ENCODE measurements around the gene ANKFN1.

Gene ANKFN1

DNA sequence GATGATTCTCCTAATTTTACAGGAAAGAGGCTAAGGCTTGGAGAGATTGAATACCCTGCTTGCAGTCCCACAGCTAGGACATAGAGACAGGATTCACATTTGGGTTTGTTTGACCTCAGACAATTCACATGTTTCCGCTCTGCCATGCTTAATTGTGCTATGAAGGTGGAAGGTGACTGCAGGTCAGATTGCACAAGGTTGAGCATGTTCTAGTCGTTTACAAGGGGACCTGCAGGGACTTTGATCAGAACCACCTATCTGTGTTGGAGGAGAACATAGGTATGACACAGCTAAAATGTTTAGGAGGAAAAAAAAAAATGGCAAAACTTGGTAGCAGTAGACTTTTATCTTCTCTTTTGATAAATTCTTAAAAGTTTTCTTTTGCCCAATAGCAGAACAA, 4.9 kb upstream of the ANKFN1 start:
- Histone ChIP-seq H3K4me1 (ENCODE audit: low read depth, poor library complexity, severe bottlenecking) (no peaks in the 10 kb centered on the region), H2AFZ (ENCODE audit: low read depth) (no peak overlapping the region), H3K79me2 (ENCODE audit: insufficient read depth, low read depth) (no peaks in the 10 kb centered on the region), H3K27me3 (ENCODE audit: insufficient read depth, low read depth) (no peaks in the 10 kb centered on the region), H3K27ac (no peak overlapping the region), H3K36me3 (ENCODE audit: insufficient read depth) (no peaks in the 10 kb centered on the region), H3K4me3 (IDR thresholded peaks at IDR 0.05; ENCODE audit: insufficient read depth, low read depth, low read length) (no peak overlapping the region), H4K20me1 (ENCODE audit: insufficient read depth) (no peaks in the 10 kb centered on the region), H3K4me2 (no peak overlapping the region), H3K9ac (no peak overlapping the region)
- TF ChIP-seq CTCF (conservative IDR thresholded peaks at IDR 0.05; ENCODE audit: low read depth, low read length), result no peak

- no peaks in the 10 kb centered on the region for H3K4me1 ChIP-seq (ENCODE audit: low read depth, poor library complexity, severe bottlenecking)
- no peak overlapping the region for H3K4me2 ChIP-seq
- H3K79me2 ChIP-seq (ENCODE audit: insufficient read depth, low read depth), result no peaks in the 10 kb centered on the region
Measured at GRCh38 chr17:56149266-56150036, 3.8 kb upstream of the ANKFN1 start.

GRCh38 chr17:56150649-56151048, 2.6 kb upstream of the ANKFN1 start:
- Histone ChIP-seq H3K9ac (no peak overlapping the region), H3K79me2 (ENCODE audit: insufficient read depth, low read depth) (no peaks in the 10 kb centered on the region), H4K20me1 (ENCODE audit: insufficient read depth) (no peaks in the 10 kb centered on the region), H2AFZ (ENCODE audit: low read depth) (no peak overlapping the region), H3K4me3 (IDR thresholded peaks at IDR 0.05; ENCODE audit: insufficient read depth, low read depth, low read length) (no peak overlapping the region), H3K27ac (no peak overlapping the region), H3K27me3 (ENCODE audit: insufficient read depth, low read depth) (no peaks in the 10 kb centered on the region), H3K4me1 (ENCODE audit: low read depth, poor library complexity, severe bottlenecking) (no peaks in the 10 kb centered on the region), H3K4me2 (no peak overlapping the region), H3K36me3 (ENCODE audit: insufficient read depth) (no peaks in the 10 kb centered on the region)
- TF ChIP-seq CTCF (conservative IDR thresholded peaks at IDR 0.05; ENCODE audit: low read depth, low read length), result no peak

More at GRCh38 chr17:56149266-56150036, 3.8 kb upstream of the ANKFN1 start:
- H3K27me3 ChIP-seq (ENCODE audit: insufficient read depth, low read depth), result no peaks in the 10 kb centered on the region
- H3K27ac ChIP-seq, result no peak overlapping the region
- H4K20me1 ChIP-seq (ENCODE audit: insufficient read depth), result no peaks in the 10 kb centered on the region
- H2AFZ ChIP-seq (ENCODE audit: low read depth), result no peak overlapping the region
- TF ChIP-seq CTCF (conservative IDR thresholded peaks at IDR 0.05; ENCODE audit: low read depth, low read length), result no peak
- no peak overlapping the region for H3K4me3 ChIP-seq (IDR thresholded peaks at IDR 0.05; ENCODE audit: insufficient read depth, low read depth, low read length)
- no peak overlapping the region for H3K9ac ChIP-seq
- H3K36me3 ChIP-seq (ENCODE audit: insufficient read depth), result no peaks in the 10 kb centered on the region

DNA sequence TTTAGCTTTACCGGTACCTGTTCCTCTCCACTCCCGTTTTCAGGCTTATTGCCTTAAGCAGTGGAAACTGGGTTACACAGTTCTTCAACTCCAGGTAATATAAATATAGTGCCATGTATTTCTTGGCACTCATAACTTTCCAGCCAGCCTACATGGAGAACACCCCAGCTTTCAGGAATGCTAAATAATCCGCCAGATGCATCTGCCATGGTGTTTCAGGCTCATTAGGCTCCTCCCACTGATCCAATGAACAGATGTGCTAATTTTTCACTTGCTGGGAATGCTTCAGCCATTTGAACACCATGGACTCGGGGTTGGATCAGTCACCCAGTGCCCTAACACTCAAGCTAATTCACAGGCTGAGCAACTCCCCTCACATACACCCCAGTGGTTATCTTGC, 4.6 kb downstream of the ANKFN1 start:
- Histone ChIP-seq H3K9ac (no peak overlapping the region), H2AFZ (ENCODE audit: low read depth) (no peak overlapping the region), H3K27ac (no peak overlapping the region), H4K20me1 (ENCODE audit: insufficient read depth) (no peaks in the 10 kb centered on the region), H3K4me2 (no peak overlapping the region), H3K27me3 (ENCODE audit: insufficient read depth, low read depth) (no peaks in the 10 kb centered on the region), H3K4me3 (IDR thresholded peaks at IDR 0.05; ENCODE audit: insufficient read depth, low read depth, low read length) (no peak overlapping the region), H3K79me2 (ENCODE audit: insufficient read depth, low read depth) (no peaks in the 10 kb centered on the region), H3K36me3 (ENCODE audit: insufficient read depth) (no peaks in the 10 kb centered on the region), H3K4me1 (ENCODE audit: low read depth, poor library complexity, severe bottlenecking) (no peaks in the 10 kb centered on the region)
- TF ChIP-seq CTCF (conservative IDR thresholded peaks at IDR 0.05; ENCODE audit: low read depth, low read length), result no peak

Measured in KMS-11 (cell line).